OCI-M2 (cell line): ENCODE data around the gene KISS1R.

ENCODE experiments used
- DNase-seq: peaks from one replicate; lab custom pipeline; 2025; ENCODE audit not compliant: unreplicated experiment; lab: John Stamatoyannopoulos, UW

Gene KISS1R

GRCh38 chr19:966485-967088 lies 49.5 kb downstream of the KISS1R start:
- no peak for DNase-seq
